Measurements from ENCODE around the gene NDUFS6.
"Not testable (repeated sequence)": the region's sequence is repeated elsewhere in the genome, so short reads cannot be mapped to it uniquely, and the experiment has no call there.

- TF ChIP-seq, protein P1, sequence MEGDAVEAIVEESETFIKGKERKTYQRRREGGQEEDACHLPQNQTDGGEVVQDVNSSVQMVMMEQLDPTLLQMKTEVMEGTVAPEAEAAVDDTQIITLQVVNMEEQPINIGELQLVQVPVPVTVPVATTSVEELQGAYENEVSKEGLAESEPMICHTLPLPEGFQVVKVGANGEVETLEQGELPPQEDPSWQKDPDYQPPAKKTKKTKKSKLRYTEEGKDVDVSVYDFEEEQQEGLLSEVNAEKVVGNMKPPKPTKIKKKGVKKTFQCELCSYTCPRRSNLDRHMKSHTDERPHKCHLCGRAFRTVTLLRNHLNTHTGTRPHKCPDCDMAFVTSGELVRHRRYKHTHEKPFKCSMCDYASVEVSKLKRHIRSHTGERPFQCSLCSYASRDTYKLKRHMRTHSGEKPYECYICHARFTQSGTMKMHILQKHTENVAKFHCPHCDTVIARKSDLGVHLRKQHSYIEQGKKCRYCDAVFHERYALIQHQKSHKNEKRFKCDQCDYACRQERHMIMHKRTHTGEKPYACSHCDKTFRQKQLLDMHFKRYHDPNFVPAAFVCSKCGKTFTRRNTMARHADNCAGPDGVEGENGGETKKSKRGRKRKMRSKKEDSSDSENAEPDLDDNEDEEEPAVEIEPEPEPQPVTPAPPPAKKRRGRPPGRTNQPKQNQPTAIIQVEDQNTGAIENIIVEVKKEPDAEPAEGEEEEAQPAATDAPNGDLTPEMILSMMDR (IDR thresholded peaks at IDR 0.05; ENCODE audit: low read length) = not testable (repeated sequence)
- TF ChIP-seq EZH2 (IDR thresholded peaks at IDR 0.05; ENCODE audit: borderline replicate concordance, low read length) = not testable (repeated sequence)
Measured at GRCh38 chr5:1798589-1798988, 2.6 kb upstream of the NDUFS6 start.
